Stomach (tissue), 4 donors: Measurements from ENCODE around the gene MRPL53.

Experiments used
- CTCF ChIP-seq, 7 experiments: fragments of 450-650 bp in 4 of 7; fragments of 200-600 bp in 3 of 7; sonication (generic) in 3 of 7; IDR thresholded peaks; one replicate each; pipeline ENCODE4 v1.5.1; 2016 to 2019; ENCODE audit warnings: antibody characterized with exemption in 7 of 7, control low read depth in 2 of 7, mild to moderate bottlenecking in 1 of 7
- POLR2A ChIP-seq, 4 donors: fragments of 450-650 bp; IDR thresholded peaks; one replicate each; pipeline ENCODE4 v1.6.1; 2016; ENCODE audit warnings: antibody characterized with exemption in 4 of 4, control low read depth in 2 of 4, mild to moderate bottlenecking in 1 of 4, moderate library complexity in 1 of 4
- POLR2AphosphoS5 ChIP-seq, 3 donors: sonication (generic); formaldehyde crosslinking; IDR thresholded peaks; one replicate each; pipeline ENCODE4 v1.6.1; 2016; ENCODE audit warnings: antibody characterized with exemption in 3 of 3

- TF ChIP-seq CTCF (IDR thresholded peaks at IDR 0.05) (no peak), POLR2A (IDR thresholded peaks at IDR 0.05) (peak in 1 of 4 donors; percentile 57), POLR2AphosphoS5 (IDR thresholded peaks at IDR 0.05) (peak; percentile 88 to 100 (median 97))
Measured at GRCh38 chr2:74472086-74472944, at the start of gene MRPL53.
